Neural crest cell (in vitro differentiated cells): ENCODE data around the gene UNC5B. TPM values are rescaled to one million over a fixed set of nuclear protein-coding genes. Genes with fewer than 3 reads are reported as not detected.

Experiments
- DNase-seq: peaks from one replicate; pipeline ENCODE4 v3.0.0; 2021; ENCODE audit warnings: low read depth, mixed read lengths, low spot score
- H3K27ac Mint-ChIP-seq: one replicate; pipeline ENCODE4 v1.8.0; 2021; ENCODE audit warnings: mild to moderate bottlenecking, mixed read lengths; ENCODE audit not compliant: unreplicated experiment
- H3K27me3 Mint-ChIP-seq: 2 replicates; pipeline ENCODE4 v1.8.0; 2021; ENCODE audit warnings: low read depth, mild to moderate bottlenecking, mixed read lengths
- H3K36me3 Mint-ChIP-seq: 2 replicates; pipeline ENCODE4 v1.8.0; 2021; ENCODE audit warnings: low read depth, mild to moderate bottlenecking, mixed read lengths
- H3K4me1 Mint-ChIP-seq: 2 replicates; pipeline ENCODE4 v1.8.0; 2021; ENCODE audit warnings: mixed read lengths
- H3K4me3 Mint-ChIP-seq: one replicate; pipeline ENCODE4 v1.8.0; 2021; ENCODE audit warnings: mild to moderate bottlenecking, mixed read lengths
- H3K9me3 Mint-ChIP-seq: 2 replicates; pipeline ENCODE4 v1.8.0; 2021; ENCODE audit warnings: mixed read lengths
- CTCF ChIP-seq: fragments of 200-600 bp; sonication (generic); conservative IDR thresholded peaks from 2 replicates; pipeline ENCODE4 v1.5.0; 2021; ENCODE audit warnings: antibody characterized with exemption, mild to moderate bottlenecking
- total RNA-seq: library from RNA; stranded (reverse); gene quantifications from 2 replicates; pipeline ENCODE4 v1.2.1, GENCODE V29; 2021

The UNC5B gene
- total RNA-seq, 1 donor from 2014 or later, result 1.3 TPM

- Mint-ChIP-seq H3K4me3 (no peak overlapping the region), H3K36me3 (no peaks in the 10 kb centered on the region), H3K27me3 (no peaks in the 10 kb centered on the region), H3K4me1 (no peaks in the 10 kb centered on the region), H3K27ac (no peak overlapping the region), H3K9me3 (no peaks in the 10 kb centered on the region)
- no peak for TF ChIP-seq CTCF
- DNase-seq, result no peak
Measured at GRCh38 chr10:71179382-71179781, 33.0 kb upstream of the UNC5B start.

- Mint-ChIP-seq H3K27me3 (no peaks in the 10 kb centered on the region), H3K9me3 (no peaks in the 10 kb centered on the region), H3K4me1 (no peaks in the 10 kb centered on the region), H3K27ac (no peak overlapping the region), H3K36me3 (no peaks in the 10 kb centered on the region), H3K4me3 (no peak overlapping the region)
- no peak for TF ChIP-seq CTCF
- DNase-seq, result no peak
Measured at GRCh38 chr10:71184421-71184820, 27.9 kb upstream of the UNC5B start.

- H3K9me3 Mint-ChIP-seq, result no peaks in the 10 kb centered on the region
- TF ChIP-seq CTCF, result no peak
- H3K4me1 Mint-ChIP-seq, result no peaks in the 10 kb centered on the region
- H3K27ac Mint-ChIP-seq, result no peak overlapping the region
- no peak for DNase-seq
- no peaks in the 10 kb centered on the region for H3K27me3 Mint-ChIP-seq
- H3K4me3 Mint-ChIP-seq, result no peak overlapping the region
- no peaks in the 10 kb centered on the region for H3K36me3 Mint-ChIP-seq
Measured at GRCh38 chr10:71185209-71185608, 27.2 kb upstream of the UNC5B start.

- TF ChIP-seq CTCF, result no peak
- H3K9me3 Mint-ChIP-seq, result no peaks in the 10 kb centered on the region
- H3K27ac Mint-ChIP-seq, result no peak overlapping the region
- DNase-seq, result no peak
- H3K27me3 Mint-ChIP-seq, result no peaks in the 10 kb centered on the region
- H3K4me1 Mint-ChIP-seq, result peaks cover 3% of the 10 kb centered on the region
- no peaks in the 10 kb centered on the region for H3K36me3 Mint-ChIP-seq
- H3K4me3 Mint-ChIP-seq, result no peak overlapping the region
Measured at GRCh38 chr10:71187197-71187596, 25.2 kb upstream of the UNC5B start.

- no peaks in the 10 kb centered on the region for H3K36me3 Mint-ChIP-seq
- no peak overlapping the region for H3K4me3 Mint-ChIP-seq
- TF ChIP-seq CTCF, result no peak
- H3K27me3 Mint-ChIP-seq, result no peaks in the 10 kb centered on the region
- no peaks in the 10 kb centered on the region for H3K9me3 Mint-ChIP-seq
- no peak overlapping the region for H3K27ac Mint-ChIP-seq
- no peak for DNase-seq
- H3K4me1 Mint-ChIP-seq, result peaks cover 3% of the 10 kb centered on the region
Measured at GRCh38 chr10:71187600-71187999, 24.8 kb upstream of the UNC5B start.

GRCh38 chr10:71188201-71188600 is 24.2 kb upstream of the UNC5B start:
- Mint-ChIP-seq H3K9me3 (no peaks in the 10 kb centered on the region), H3K27me3 (no peaks in the 10 kb centered on the region), H3K4me1 (peaks cover 3% of the 10 kb centered on the region), H3K36me3 (no peaks in the 10 kb centered on the region), H3K4me3 (no peak overlapping the region), H3K27ac (no peak overlapping the region)
- no peak for DNase-seq
- no peak for TF ChIP-seq CTCF
